ENCODE data around the gene KLHL40.
"Not testable (repeated sequence)": the region's sequence is repeated elsewhere in the genome, so short reads cannot be mapped to it uniquely, and the experiment has no call there.

KLHL40 gene

DNA sequence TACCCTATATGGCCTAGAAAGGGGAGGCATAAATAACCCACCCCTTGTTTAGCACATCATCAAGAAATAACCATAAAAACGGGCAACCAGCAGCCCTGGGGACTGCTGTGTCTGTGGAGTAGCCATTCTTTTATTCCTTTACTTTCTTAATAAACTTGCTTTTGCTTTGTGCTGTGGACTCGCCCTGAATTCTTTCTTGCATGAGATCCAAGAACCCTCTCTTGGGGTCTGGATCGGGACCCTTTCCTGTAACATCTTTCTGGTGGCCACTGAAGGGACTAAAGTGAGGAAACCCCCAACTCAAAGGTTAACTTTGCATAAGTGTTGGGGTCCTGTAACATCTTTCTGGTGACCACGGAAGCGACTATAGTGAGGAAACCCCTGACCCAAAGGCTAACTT lies 33.0 kb downstream of the KLHL40 start:
- no peak for DNase-seq
- CTCF ChIA-PET = no interaction called here
- no peaks in the 10 kb centered on the region for H3K9me3 Mint-ChIP-seq
- no peaks in the 10 kb centered on the region for H3K4me1 Mint-ChIP-seq
- H3K36me3 Mint-ChIP-seq = no peaks in the 10 kb centered on the region
- no peak overlapping the region for H3K4me3 Mint-ChIP-seq
- peaks cover 13% of the 10 kb centered on the region for H3K27me3 Mint-ChIP-seq
- no peak overlapping the region for H3K27ac Mint-ChIP-seq

DNA sequence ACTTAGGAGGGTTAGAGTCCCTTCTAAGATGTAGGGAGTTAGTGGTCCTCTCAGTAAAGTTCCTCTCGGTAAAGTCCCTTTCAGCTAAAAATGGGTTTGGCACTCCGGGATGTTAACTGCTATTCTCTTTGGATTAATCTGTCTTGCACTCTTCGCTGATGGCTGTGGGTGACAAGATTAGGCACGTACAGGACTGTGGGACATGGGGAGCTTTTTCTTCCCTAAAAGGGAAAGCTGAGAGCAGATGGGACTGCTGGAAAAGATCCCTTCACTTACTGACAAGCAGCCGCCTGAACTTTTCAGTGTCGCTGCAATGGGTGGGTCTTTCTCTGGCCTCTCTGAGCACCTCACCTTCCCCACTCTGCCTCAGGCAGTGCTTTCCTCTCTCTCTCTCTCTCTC lies 33.7 kb downstream of the KLHL40 start:
- Mint-ChIP-seq H3K4me3 (no peak overlapping the region), H3K4me1 (no peaks in the 10 kb centered on the region), H3K27ac (no peak overlapping the region), H3K27me3 (peaks cover 9% of the 10 kb centered on the region), H3K9me3 (no peaks in the 10 kb centered on the region), H3K36me3 (no peaks in the 10 kb centered on the region)
- CTCF ChIA-PET = no interaction called here
- no peak for DNase-seq

DNA sequence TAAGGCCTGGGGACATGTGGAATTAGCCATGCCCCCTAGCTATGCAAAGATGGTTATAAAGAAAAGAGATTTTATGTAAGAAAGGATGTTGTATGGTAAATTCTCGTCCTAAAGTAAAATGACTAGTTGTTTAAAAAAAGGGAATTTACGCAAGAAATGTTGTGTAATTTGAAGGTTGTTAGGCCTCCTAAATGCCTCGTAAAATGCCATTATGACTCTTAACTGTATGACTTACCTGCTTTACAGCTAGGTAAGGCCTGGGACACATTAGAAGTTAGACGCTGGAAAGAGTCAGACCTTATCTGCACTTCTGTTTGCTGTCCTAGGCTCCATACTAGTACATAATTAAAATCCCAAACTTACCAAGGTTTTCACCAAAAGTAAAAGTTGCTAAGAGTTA lies 34.8 kb downstream of the KLHL40 start:
- DNase-seq = no peak
- no peak overlapping the region for H3K4me3 Mint-ChIP-seq
- no peaks in the 10 kb centered on the region for H3K9me3 Mint-ChIP-seq
- H3K27me3 Mint-ChIP-seq = peaks cover 13% of the 10 kb centered on the region
- CTCF ChIA-PET = interaction anchor here (1.1 kb wide), 1 partner anchor 10 kb away, joined by 4 read pairs; no protein-coding TSS in a partner anchor
- H3K4me1 Mint-ChIP-seq = no peaks in the 10 kb centered on the region
- H3K27ac Mint-ChIP-seq = no peak overlapping the region
- H3K36me3 Mint-ChIP-seq = no peaks in the 10 kb centered on the region

DNA sequence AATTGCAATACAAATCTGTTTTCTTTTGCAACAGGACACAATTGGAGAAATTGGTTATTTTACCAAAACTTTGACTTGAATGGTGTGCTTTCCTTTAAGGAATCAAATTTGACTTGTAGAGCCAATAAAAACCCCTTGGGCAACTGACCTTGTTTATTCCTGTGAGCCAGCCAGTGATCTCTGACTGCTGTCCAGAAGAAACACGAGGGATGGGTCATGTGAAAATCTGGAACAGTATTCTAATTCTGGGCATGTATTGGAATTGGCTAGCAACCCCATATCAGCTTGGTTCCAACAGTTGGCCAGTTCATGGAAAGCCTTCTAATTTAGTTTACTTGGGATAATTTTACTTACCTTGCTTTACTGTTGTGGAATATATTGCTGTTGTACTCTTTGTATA lies 36.4 kb downstream of the KLHL40 start:
- H3K27me3 Mint-ChIP-seq = peaks cover 16% of the 10 kb centered on the region
- DNase-seq = no peak
- H3K4me1 Mint-ChIP-seq = no peaks in the 10 kb centered on the region
- H3K4me3 Mint-ChIP-seq = no peak overlapping the region
- CTCF ChIA-PET = no interaction called here
- H3K36me3 Mint-ChIP-seq = no peaks in the 10 kb centered on the region
- H3K9me3 Mint-ChIP-seq = no peaks in the 10 kb centered on the region
- H3K27ac Mint-ChIP-seq = no peak overlapping the region

DNA sequence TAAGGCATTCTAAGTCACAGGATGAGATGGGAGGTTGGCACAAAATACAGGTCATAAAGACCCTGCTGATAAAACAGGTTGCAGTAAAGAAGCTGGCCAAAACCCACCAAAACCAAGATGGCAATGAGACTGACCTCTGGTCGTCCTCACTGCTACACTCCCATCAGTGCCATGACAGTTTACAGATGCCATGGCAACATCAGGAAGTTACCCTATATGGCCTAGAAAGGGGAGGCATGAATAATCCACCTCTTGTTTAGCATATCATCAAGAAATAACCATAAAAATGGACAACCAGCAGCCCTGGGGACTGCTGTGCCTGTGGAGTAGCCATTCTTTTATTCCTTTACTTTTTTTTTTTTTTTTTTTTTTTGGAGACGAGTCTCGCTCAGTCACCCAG lies 37.1 kb downstream of the KLHL40 start:
- H3K27ac Mint-ChIP-seq, DNase-seq, H3K36me3 Mint-ChIP-seq, H3K4me1 Mint-ChIP-seq, H3K4me3 Mint-ChIP-seq, CTCF ChIA-PET, H3K9me3 Mint-ChIP-seq: not testable (repeated sequence)
- peaks cover 16% of the 10 kb centered on the region for H3K27me3 Mint-ChIP-seq

DNA sequence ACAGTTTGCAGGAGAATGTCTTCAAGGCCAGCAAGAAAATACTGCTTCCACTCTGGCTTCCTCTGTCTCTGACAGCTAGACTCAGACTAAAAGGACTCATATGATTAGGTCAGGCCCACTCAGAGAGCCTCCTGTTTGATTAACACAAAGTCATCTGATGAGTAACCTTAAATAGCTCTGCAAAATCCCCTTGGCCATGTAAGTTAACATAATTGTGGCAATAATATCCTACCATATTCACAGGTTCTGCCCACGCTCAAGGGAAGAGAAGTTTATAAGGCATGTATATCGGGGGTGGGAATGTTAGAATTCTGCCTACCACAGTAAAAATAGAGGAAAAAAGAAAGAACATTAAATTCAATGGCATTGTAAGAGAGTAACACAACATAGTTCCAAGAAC lies 37.9 kb downstream of the KLHL40 start:
- Mint-ChIP-seq H3K4me1 (no peaks in the 10 kb centered on the region), H3K4me3 (no peak overlapping the region), H3K9me3 (no peaks in the 10 kb centered on the region), H3K36me3 (no peaks in the 10 kb centered on the region), H3K27ac (no peak overlapping the region), H3K27me3 (peaks cover 20% of the 10 kb centered on the region)
- CTCF ChIA-PET = interaction anchor here (1.4 kb wide), 1 partner anchor 22 kb away, joined by 3 read pairs; no protein-coding TSS in a partner anchor
- no peak for DNase-seq

DNA sequence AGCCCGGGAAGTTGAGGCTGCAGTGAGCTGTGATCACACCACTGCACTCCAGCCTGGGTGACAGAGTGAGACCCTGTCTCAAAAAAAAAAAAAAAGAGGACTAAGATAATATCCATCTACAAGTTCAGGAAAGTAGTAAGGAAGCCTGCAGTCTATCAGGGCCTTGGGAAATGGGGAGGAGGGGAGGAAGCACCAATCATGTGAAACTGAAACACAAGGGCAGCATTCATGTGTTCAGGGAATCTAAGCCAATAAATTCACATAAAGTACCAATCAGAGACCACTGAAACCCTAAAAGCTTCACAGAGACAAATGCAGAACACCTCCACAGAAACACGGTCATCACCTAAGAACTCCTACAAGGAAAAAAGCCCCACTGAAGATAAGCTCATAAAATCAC lies 40.1 kb downstream of the KLHL40 start:
- no peaks in the 10 kb centered on the region for H3K36me3 Mint-ChIP-seq
- DNase-seq = no peak
- H3K9me3 Mint-ChIP-seq = no peaks in the 10 kb centered on the region
- no peak overlapping the region for H3K4me3 Mint-ChIP-seq
- CTCF ChIA-PET = no interaction called here
- H3K27me3 Mint-ChIP-seq = peaks cover 20% of the 10 kb centered on the region
- H3K27ac Mint-ChIP-seq = no peak overlapping the region
- no peaks in the 10 kb centered on the region for H3K4me1 Mint-ChIP-seq

DNA sequence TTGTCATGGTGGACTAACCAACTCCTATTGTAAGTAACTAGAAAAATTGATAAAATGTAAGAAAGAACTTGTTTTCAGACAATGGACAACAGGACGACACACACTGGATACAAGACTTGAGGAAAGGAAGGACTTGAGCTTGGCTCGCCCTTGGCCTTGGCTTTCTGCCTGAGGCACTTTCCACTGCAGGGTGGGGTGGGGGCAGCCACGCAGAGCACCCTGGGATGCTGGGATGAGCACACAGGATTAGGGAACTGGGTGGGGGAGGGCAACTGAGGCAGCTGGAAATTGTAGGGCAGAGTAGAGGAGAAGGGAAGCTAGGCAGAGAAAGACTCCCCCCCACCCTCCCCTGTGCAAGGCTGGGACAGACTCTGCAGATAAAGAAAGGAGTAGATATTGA lies 42.7 kb downstream of the KLHL40 start:
- H3K9me3 Mint-ChIP-seq = no peaks in the 10 kb centered on the region
- no peaks in the 10 kb centered on the region for H3K36me3 Mint-ChIP-seq
- H3K4me3 Mint-ChIP-seq = no peak overlapping the region
- CTCF ChIA-PET = no interaction called here
- DNase-seq = no peak
- no peaks in the 10 kb centered on the region for H3K4me1 Mint-ChIP-seq
- H3K27ac Mint-ChIP-seq = no peak overlapping the region
- peaks cover 17% of the 10 kb centered on the region for H3K27me3 Mint-ChIP-seq

DNA sequence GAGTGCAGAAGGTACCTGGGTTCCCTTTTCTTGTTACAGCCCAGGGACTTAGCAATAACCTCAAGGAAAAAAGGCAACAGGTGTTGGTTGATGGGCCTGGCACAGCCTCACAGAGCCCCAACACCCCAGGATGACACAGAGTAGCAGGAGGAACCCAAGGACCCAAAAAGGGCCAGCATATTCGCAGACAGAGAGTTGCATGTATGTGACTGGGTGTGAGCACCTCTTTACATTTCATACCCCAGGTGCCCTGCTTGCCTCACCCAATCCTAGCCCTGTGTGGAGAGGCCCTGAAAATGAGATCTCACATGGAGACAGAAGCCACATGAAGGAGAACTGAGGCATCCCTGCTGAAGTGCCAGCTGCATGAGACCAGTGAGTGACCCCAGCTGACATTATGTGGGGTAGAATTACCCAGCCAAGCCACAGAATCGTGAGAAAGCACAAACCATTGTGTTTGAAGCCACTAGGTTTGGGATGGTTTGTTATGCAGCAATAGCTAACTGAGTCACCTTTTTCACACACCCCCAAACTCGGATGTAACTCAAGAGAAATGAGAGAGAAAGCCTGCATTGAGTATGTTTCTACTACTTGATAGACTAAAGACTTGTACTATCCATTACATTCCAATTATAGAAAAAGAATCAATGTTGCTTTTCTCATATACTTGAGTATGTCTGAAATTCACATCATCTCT lies 43.5 kb downstream of the KLHL40 start:
- Mint-ChIP-seq H3K4me1 (no peaks in the 10 kb centered on the region), H3K9me3 (no peaks in the 10 kb centered on the region), H3K27ac (no peak overlapping the region), H3K36me3 (no peaks in the 10 kb centered on the region), H3K27me3 (peaks cover 16% of the 10 kb centered on the region), H3K4me3 (no peak overlapping the region)
- DNase-seq = no peak
- CTCF ChIA-PET = no interaction called here

DNA sequence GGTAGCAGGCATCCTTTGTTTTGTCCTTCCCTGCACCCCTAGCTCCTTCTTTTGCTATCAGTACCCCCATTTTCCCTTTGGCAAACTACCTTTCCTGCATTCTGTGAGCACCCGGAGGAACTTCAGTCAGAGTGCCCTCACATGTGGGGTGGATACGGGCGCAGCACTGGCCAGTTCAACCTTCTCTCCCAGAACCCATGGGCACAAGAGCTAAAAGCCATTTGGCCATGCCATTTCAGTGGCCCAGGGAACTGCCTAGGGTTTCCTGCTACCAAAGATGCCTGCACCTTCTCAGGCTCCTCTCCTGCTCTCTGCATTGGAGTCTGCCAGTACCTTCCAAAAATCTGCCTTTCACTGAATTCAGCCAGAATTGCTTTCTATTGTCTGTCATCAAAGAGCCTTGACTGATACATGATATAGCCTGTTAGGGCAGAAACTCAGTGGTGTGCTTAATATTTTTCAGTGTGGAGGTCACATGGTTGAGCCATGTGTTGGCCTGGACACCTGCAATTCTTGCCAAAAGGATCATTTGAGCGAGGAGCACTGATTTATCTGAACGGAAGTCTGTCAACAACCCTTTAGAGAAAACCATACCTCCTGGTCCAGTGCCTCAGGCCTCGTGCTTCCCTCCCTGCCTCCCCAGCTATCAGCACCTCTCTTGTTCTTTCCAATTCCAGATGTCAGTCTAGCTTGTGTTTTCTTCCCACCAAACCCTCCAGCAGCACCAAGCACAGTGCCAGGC lies 44.2 kb downstream of the KLHL40 start:
- no peak for DNase-seq
- CTCF ChIA-PET = no interaction called here
- H3K4me3 Mint-ChIP-seq = no peak overlapping the region
- H3K27ac Mint-ChIP-seq = no peak overlapping the region
- H3K9me3 Mint-ChIP-seq = no peaks in the 10 kb centered on the region
- no peaks in the 10 kb centered on the region for H3K4me1 Mint-ChIP-seq
- H3K27me3 Mint-ChIP-seq = peaks cover 12% of the 10 kb centered on the region
- no peaks in the 10 kb centered on the region for H3K36me3 Mint-ChIP-seq

DNA sequence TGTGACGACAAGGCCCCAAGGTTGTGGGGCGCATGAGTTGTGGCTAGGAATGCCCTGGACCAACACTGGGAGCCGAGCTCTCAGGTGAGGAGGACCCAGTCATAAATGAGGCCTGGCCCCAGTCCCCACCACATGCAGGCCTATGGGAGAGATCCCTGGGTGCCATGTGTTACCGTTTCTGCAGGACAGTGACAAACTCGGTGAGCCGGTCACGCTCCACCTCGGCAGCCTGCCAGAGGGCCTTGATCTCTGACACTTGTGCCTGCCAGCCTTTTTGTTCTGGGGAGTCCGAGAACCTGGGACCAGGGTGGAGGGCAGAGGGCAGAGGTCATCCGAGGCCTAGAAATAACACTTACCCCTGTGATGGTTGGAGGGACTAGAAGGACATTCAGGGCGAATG lies 45.0 kb downstream of the KLHL40 start:
- Mint-ChIP-seq H3K27me3 (peaks cover 14% of the 10 kb centered on the region), H3K4me3 (no peak overlapping the region), H3K27ac (no peak overlapping the region), H3K4me1 (no peaks in the 10 kb centered on the region), H3K9me3 (no peaks in the 10 kb centered on the region), H3K36me3 (no peaks in the 10 kb centered on the region)
- no peak for DNase-seq
- CTCF ChIA-PET = no interaction called here

DNA sequence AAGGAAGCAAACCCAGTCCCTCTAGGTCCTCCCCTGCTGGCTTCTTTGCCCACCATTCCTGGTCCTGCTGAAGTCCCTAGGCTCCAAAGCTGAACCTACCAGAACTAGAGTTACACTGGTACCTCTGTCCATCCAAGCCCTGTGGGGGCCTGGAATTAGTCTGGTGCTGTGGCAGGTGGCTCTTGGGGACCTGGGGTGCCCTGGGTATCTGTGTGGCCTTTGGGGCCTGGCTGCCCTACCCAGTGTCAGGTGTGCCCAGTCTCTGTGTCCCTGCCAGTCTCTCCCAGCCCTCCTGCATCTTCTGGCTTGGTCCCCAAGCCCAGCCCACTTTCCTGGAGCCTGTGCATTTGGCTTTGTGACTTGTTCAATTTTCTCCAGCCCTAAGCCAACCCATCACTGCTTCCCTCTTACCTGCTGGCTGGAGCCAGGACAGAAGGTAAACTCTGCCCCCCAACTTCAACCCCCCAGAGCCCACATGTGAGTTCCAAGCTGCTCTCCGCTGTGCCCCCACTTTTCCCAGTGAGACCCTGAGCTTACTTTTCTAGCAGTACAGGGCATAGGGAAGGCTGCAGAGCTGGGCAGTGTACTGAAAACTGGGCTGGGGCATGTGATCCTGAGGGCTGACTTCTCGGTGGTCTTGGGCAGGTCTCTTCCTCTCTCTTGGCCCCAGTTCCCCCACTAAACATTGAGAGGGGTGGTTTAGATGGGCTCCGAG lies 45.5 kb downstream of the KLHL40 start:
- CTCF ChIA-PET = no interaction called here
- Mint-ChIP-seq H3K9me3 (no peaks in the 10 kb centered on the region), H3K27me3 (peaks cover 15% of the 10 kb centered on the region), H3K27ac (no peak overlapping the region), H3K4me3 (no peak overlapping the region), H3K4me1 (no peaks in the 10 kb centered on the region), H3K36me3 (no peaks in the 10 kb centered on the region)
- no peak for DNase-seq

DNA sequence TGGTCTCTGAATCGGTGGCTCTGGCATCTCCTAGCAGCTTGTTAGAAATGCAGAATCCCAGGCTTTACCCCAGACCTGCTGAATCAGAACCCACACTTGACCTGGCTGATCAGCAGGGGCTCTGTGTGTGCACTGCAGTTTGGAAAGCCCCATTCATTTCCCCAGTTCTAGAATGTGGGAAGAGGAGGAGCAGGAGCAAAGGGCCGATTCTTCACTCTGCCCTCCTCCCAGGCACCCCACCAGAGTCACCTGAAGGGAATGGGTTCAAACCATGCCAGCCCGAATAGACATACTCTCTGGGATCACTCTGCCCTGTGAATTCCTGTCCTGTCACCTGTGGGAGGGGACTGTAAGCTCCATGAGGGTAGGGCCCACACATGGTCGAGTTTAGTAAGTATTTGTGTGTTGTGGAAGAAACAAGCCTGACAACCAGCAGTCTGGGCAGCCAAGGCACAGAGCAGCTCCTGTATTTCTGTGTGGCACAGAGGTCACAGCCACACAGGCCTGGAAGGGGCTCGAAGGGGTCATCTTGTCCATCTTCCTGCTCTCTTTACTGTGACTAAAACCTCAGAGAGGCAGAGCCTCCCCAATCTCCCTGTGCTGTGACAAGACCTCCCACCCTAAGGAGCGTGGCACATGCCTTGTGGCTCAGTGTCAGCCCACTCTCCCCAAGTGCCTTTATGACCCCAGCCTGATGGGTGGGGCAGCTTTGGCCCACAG lies 46.3 kb downstream of the KLHL40 start:
- DNase-seq = no peak
- H3K36me3 Mint-ChIP-seq = no peaks in the 10 kb centered on the region
- no peak overlapping the region for H3K27ac Mint-ChIP-seq
- CTCF ChIA-PET = no interaction called here
- H3K9me3 Mint-ChIP-seq = no peaks in the 10 kb centered on the region
- no peak overlapping the region for H3K4me3 Mint-ChIP-seq
- H3K27me3 Mint-ChIP-seq = peaks cover 15% of the 10 kb centered on the region
- H3K4me1 Mint-ChIP-seq = no peaks in the 10 kb centered on the region

DNA sequence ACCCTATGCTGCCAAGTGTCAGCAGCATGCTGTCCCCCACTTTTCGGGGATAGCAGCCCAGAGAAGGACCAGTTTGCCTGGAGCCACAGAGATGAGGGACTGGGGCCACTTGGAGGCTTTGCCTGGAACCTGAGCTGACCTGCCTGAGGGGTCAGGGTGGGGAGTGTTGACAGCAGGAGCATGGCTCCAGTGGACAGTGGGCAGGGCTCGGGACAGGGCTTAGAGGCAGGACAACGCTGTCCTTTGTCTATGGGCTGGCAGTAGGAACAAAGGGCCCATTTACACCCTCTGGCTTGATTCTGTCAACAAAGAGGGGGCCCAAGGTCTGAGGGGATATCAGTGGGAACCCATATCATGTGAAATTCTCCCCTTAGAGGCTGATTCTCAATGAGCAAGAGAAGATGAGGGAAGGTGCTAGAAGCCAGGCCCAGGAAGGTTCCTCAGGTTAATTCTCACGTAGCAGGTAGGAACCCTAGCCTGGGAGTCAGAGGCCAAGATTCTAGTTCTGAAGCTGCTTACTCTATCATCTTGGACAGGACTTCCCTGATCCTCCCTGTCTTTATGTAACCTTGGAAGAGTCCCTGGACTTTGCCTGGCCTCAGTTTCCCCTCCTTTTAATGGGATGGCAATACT lies 47.0 kb downstream of the KLHL40 start:
- H3K36me3 Mint-ChIP-seq = no peaks in the 10 kb centered on the region
- H3K27ac Mint-ChIP-seq = no peak overlapping the region

More for the DNA sequence above, 47.0 kb downstream of the KLHL40 start:
- Mint-ChIP-seq H3K4me1 (no peaks in the 10 kb centered on the region), H3K9me3 (no peaks in the 10 kb centered on the region), H3K4me3 (no peak overlapping the region), H3K27me3 (peaks cover 15% of the 10 kb centered on the region)
- CTCF ChIA-PET = interaction anchor here (1.1 kb wide), 1 partner anchor 13 kb away, joined by 5 read pairs; no protein-coding TSS in a partner anchor
- DNase-seq = no peak

Data from activated naive CD4-positive, alpha-beta T cell treated with anti-CD3 and anti-CD28 coated beads, Interleukin-2, amount 10 ng/mL, durations not matched to agents 7 days and 5 days (primary cell).